Measurements from ENCODE around the gene CEP44.
"Not testable (repeated sequence)": the region's sequence is repeated elsewhere in the genome, so short reads cannot be mapped to it uniquely, and the experiment has no call there.

Gene CEP44

GRCh38 chr4:174278467-174278866 lies 5.2 kb upstream of the CEP44 start:
- no peak for DNase-seq

DNA sequence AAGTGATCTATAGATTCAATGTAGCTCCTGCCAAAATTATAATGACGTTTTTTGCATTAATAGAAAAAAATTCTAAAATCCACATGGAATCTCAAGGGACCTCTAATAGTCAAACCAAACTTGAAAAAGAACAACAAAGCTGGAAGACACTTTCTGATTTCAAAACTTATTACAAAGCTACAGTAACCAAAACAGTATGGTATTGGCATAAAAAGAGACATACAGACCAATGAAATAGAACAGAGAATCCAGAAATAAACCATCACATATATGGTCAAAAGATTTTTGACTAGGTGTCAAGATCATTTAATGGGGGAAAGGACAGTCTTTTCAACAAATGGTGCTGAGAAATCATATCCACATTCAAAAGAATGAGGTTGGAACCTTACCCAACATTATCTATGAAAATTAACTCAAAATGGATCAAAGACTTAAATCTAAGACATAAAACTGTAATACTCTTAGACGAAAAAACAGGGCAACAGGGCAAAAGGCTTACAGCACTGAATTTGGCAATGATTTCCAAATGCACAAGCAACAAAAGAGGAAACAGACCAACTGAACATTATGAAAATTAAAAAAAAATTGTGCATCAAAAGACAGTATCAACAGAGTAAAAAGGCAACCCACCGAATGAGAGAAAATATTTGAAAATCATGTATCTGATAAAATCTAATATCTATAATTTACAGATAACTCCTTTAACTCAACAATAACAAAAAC lies 4.1 kb upstream of the CEP44 start:
- no peak for DNase-seq

- no peak for DNase-seq
Observed at GRCh38 chr4:174281182-174281737, 2.5 kb upstream of the CEP44 start.

DNA sequence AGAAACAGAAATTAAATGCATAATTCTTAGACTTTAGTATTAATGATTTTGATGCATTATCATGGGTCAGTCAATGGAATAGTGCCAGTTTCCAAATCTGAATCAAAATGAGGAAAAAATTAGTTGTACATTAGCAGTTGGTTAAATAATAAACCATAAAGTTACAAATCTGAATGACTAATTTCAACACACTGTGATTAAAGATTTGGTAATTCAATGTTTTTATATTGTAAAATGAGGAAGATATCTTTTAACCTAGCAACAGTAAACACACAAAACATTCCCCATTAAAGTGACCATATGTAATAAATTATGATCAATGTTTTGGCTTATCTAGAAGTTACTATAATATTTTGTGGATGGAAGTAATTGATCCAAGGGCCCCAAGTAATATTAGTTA lies 1.8 kb upstream of the CEP44 start:
- DNase-seq = no peak

DNA sequence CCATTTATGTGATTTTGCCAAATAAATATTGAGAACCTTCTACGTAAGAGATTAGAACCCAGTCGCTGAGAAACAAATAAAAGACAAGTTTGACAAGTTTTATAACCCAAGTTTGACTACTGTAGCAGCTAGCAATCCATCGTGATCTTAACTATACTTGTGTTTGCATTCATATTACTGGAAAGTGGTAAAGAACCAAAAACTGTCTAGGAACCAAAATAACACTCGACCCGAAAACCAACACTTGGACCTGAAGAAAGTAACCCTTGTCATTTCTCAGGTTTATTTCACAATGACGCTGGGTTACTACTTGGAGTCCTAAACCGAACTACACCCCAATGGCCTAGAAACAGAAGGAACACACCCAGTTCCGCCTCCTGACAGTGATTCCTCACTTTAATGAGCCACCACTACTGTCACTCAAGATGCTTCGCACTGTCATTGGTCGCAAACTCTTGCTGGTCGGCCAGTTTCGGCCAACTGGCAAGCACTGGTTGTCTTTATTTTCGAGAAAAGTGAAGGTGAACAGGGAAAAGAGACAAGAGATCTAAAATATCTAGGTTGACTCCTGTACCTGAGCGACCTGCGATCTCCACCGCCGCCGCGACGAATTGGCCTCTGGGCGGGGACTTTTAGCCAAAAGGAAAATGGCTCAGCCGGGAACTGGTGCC lies 740 bp upstream of the CEP44 start:
- DNase-seq = peak in 50 of 51 donors; percentile 35 to 95 (median 78)

GRCh38 chr4:174284487-174284886 lies 776 bp downstream of the CEP44 start:
- no peak for DNase-seq

GRCh38 chr4:174286870-174287269 lies 3.2 kb downstream of the CEP44 start:
- no peak for DNase-seq

GRCh38 chr4:174292473-174292872 lies 8.8 kb downstream of the CEP44 start:
- no peak for DNase-seq

GRCh38 chr4:174294641-174295040 lies 10.9 kb downstream of the CEP44 start:
- not testable (repeated sequence) for DNase-seq

- DNase-seq = not testable (repeated sequence)
Observed at GRCh38 chr4:174295142-174295541, 11.4 kb downstream of the CEP44 start.

DNA sequence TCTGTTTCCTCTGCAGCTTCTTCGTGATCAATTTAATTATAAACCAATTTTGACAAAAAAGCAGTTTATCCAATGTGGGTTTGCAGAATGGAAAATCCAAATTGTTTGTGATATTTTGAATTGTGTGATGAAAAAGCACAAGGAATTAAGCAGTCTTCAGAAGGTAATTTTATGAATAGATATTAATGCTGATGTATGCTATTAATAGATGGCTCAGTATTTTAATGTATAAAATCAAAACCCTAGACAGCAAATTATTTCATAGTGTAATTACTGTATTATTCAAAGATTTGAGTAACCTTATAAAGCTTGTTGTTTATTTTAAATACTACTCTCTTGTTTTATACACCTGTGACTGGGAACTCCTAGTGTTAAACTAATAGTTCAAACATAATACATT lies 20.0 kb downstream of the CEP44 start:
- DNase-seq = no peak

DNA sequence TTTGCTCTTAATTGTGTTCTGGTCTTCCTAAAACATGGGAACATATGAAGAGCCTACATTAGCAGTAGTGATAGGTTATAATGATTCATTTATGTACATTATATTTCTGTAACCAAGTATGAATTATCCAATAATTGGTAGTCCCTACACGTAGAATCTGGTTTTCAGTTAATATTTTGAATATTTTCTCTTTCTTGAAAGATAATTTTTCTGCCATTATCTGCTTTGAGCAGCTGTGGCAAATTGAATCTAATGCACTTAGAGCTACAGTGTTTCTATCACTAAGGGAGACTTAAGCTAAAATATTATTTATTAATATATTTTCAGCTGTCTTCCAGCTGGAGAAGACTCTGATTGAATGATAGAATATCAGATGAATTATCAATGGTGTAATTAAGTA lies 21.0 kb downstream of the CEP44 start:
- no peak for DNase-seq

- DNase-seq = no peak
Observed at GRCh38 chr4:174305961-174306360, 22.2 kb downstream of the CEP44 start.

DNA sequence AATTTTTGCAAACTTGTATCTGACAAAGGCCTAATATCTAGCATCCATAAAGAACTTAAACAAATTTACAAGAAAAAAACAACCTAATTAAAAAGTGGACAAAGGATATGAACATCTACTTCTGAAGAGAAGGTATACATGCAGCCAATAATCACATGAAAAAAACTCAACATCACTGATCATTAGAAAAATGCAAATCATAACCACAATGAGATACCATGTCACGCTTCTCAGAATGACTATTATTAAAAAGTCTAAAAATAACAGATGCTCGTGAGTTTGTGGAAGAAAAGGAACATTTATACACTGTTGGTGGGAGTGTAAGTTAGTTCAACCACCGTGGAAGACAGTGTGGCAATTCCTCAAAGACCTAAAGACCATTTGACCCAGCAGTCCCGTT lies 24.0 kb downstream of the CEP44 start:
- no peak for DNase-seq

- DNase-seq = no peak
Observed at GRCh38 chr4:174312993-174313392, 29.3 kb downstream of the CEP44 start.

DNA sequence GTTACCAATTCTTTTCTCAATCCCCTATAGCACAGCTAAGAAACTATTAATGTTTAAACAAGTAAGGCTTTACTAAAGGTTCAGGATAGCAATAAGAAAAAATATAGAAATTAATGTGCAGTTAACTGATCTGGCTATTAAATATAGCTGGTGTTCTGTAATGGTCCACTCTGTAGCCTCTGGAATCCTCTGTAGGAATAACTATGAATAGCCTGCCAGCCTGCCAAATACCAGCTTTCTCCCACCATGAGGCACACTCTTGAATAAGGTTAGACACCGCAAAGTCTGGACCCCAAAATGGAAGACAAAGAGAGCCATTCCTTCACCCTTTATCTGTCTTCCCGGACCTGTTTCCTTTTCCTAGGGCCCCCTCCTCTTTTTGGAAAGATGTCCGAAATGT lies 30.6 kb downstream of the CEP44 start:
- no peak for DNase-seq

GRCh38 chr4:174314770-174315169 lies 31.1 kb downstream of the CEP44 start:
- no peak for DNase-seq

DNA sequence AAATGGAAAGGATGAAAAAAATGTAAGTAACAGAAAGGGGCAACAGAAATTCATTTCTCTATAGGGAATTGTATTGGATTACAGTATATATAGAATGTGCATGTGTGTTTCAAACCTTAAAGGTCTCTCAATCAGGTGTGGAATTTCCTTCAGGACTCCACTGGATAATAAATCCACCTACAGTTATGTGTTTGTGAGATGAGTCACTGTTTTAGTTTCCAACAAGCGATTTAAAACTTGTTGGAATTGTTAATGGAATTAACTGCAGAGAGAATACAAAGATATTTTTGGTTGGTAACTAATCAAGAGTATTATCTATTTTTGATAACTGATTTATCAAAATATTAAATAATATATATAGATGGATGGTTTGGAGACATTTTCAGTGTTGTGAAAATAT lies 32.8 kb downstream of the CEP44 start:
- no peak for DNase-seq

DNA sequence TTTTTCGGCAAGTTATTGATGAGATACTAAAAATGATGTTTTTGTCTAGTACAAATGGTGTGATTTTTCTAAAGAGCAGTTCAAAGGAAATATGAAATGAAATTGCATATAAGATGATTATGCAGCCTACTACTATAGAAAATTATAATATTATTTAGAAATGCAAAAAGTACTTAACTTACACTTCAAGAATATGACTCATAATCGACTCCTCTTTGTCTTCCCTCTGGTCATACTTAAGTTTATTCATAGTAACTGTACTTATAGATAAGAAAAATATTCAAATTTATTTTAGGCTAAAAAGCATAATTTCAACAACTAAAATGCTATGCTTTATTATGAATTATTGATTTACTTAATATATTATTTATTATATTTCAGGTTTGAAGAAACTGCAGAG lies 33.2 kb downstream of the CEP44 start:
- no peak for DNase-seq

DNA sequence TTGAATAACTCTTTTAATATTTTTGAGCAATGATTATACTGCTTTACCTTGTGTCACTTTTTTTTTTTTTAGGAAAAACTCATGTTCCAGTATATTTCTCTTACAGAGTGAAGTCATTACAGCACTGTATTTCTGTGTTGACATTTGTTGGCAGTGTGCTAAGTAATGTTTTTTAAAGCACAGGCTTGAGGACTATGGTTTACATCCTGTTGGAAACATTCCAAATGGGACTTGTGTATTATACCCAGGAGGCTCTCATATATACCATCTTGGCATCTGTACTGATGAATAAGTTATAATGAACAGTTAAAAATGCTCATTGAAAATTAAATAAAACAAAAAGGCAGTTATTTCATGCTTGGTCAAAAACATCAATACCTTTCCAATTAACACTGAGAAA lies 33.8 kb downstream of the CEP44 start:
- no peak for DNase-seq

GRCh38 chr4:174318829-174319764 lies 35.4 kb downstream of the CEP44 start:
- no peak for DNase-seq

Data from hypothalamus (tissue), 51 donors.